Endothelial cell of umbilical vein (primary cell): ENCODE measurements around the gene ZNF213. TPM values are rescaled to one million over a fixed set of nuclear protein-coding genes. Genes with fewer than 3 reads are reported as not detected.

Experiments
- BruUV-seq: library from RNA; stranded (reverse); fragments of 400-500 nt; replicated peaks from 2 replicates; lab custom pipeline; 2021; lab: Mats Ljungman, UMichigan
- CTCF ChIA-PET: fragments of 300-600, 350-600 bp; sonication (Branson Sonifier 250); formaldehyde crosslinking; loops from one replicate; lab custom pipeline; 2021; ENCODE audit warnings: antibody characterized with exemption, inconsistent platforms; lab: Charles Lee
- POLR2A ChIA-PET: fragments of 300-600, 350-600 bp; sonication (Branson Sonifier 250); formaldehyde crosslinking; loops from one replicate; lab custom pipeline; 2021; ENCODE audit warnings: antibody characterized with exemption, inconsistent platforms; lab: Charles Lee
- DNase-seq: peaks from one replicate; pipeline ENCODE4 v3.0.0-alpha.2; 2011; ENCODE audit warnings: low read depth, low spot score
- FAIRE-seq: peaks from 2 replicates; lab custom pipeline; 2011; peaks lifted over from hg19 to GRCh38; lab: Jason Lieb, UNC
- H2AFZ ChIP-seq: 2 replicates; pipeline ENCODE4 v1.6.0; 2012; ENCODE audit warnings: low read depth, low read length, control low read depth, inconsistent platforms
- H3K27ac ChIP-seq: 2 replicates; pipeline ENCODE4 v1.5.1; 2011; ENCODE audit warnings: low read depth, mild to moderate bottlenecking, control low read depth, low read length, moderate library complexity; ENCODE audit not compliant: insufficient read depth
- H3K27me3 ChIP-seq, 2 experiments: 2 replicates each; pipeline versions ENCODE4 v1.6.0 to v1.6.1; 2011; ENCODE audit warnings: low read length in 2 of 2, mixed read lengths in 1 of 2; ENCODE audit not compliant: control insufficient read depth in 2 of 2, insufficient read depth in 2 of 2
- H3K36me3 ChIP-seq, 2 experiments: 2 replicates in 1 of 2; 3 replicates in 1 of 2; pipeline ENCODE4 v1.5.1; 2011; ENCODE audit warnings: low read length in 2 of 2, mild to moderate bottlenecking in 1 of 2, moderate library complexity in 1 of 2; ENCODE audit not compliant: control insufficient read depth in 2 of 2, insufficient read depth in 2 of 2; ENCODE audit errors: extremely low read depth in 1 of 2
- H3K4me1 ChIP-seq: 3 replicates; pipeline ENCODE4 v1.5.1; 2011; ENCODE audit warnings: mild to moderate bottlenecking, low read length; ENCODE audit not compliant: control insufficient read depth, insufficient read depth; ENCODE audit errors: extremely low read depth
- H3K4me2 ChIP-seq: 2 replicates; pipeline ENCODE4 v1.6.1; 2011; ENCODE audit warnings: low read length, control low read depth, mixed read lengths; ENCODE audit not compliant: insufficient read depth
- H3K4me3 ChIP-seq, 3 experiments: fragments of 200-600 bp in 1 of 3; sonication (generic), shearing (Covaris generic) in 1 of 3; replicated peaks in 1 of 3; 2 replicates each; pipeline ENCODE4 v1.5.1; 2011 to 2016; ENCODE audit warnings: control low read depth in 3 of 3, low read length in 3 of 3, mild to moderate bottlenecking in 2 of 3, inconsistent platforms in 1 of 3, low read depth in 1 of 3, moderate library complexity in 1 of 3; ENCODE audit not compliant: insufficient read depth in 1 of 3
- H3K79me2 ChIP-seq: 2 replicates; pipeline ENCODE4 v1.6.0; 2012; ENCODE audit warnings: low read length, inconsistent platforms; ENCODE audit not compliant: control insufficient read depth, insufficient read depth
- H3K9ac ChIP-seq: replicated peaks from 2 replicates; pipeline ENCODE3; 2011; ENCODE audit warnings: low read length, control low read depth; ENCODE audit not compliant: insufficient read depth; ENCODE audit errors: extremely low read depth
- H3K9me1 ChIP-seq: replicated peaks from 3 replicates; pipeline ENCODE4 v1.6.0; 2011; ENCODE audit warnings: mild to moderate bottlenecking, low read length; ENCODE audit not compliant: control insufficient read depth, insufficient read depth; ENCODE audit errors: extremely low read depth
- H3K9me3 ChIP-seq: replicated peaks from 2 replicates; pipeline ENCODE4 v1.5.1; 2012; ENCODE audit warnings: low read length, inconsistent platforms; ENCODE audit not compliant: control insufficient read depth, insufficient read depth
- H4K20me1 ChIP-seq: replicated peaks from 2 replicates; pipeline ENCODE3; 2011; ENCODE audit warnings: mild to moderate bottlenecking, low read length; ENCODE audit not compliant: control insufficient read depth, insufficient read depth; ENCODE audit errors: extremely low read depth
- CTCF ChIP-seq, 2 donors: IDR thresholded peaks; 1 replicate in 1 of 2; 2 replicates in 1 of 2; pipeline ENCODE4 v1.5.1; 2011; ENCODE audit warnings: low read length in 2 of 2, mild to moderate bottlenecking in 2 of 2, moderate library complexity in 2 of 2, control low read depth in 1 of 2, inconsistent platforms in 1 of 2, low read depth in 1 of 2; ENCODE audit not compliant: insufficient read depth in 1 of 2; ENCODE audit errors: extremely low read depth in 1 of 2
- EZH2 ChIP-seq: IDR thresholded peaks from 2 replicates; pipeline ENCODE4 v1.6.1; 2012; ENCODE audit warnings: borderline replicate concordance, low read depth, mild to moderate bottlenecking, moderate library complexity, low read length, inconsistent platforms; ENCODE audit not compliant: severe bottlenecking
- FOS ChIP-seq: IDR thresholded peaks from 2 replicates; pipeline ENCODE4 v1.6.1; 2011; ENCODE audit warnings: mild to moderate bottlenecking, low read length, moderate library complexity, borderline replicate concordance; ENCODE audit not compliant: insufficient read depth
- GATA2 ChIP-seq: IDR thresholded peaks from 2 replicates; pipeline ENCODE4 v1.7.0; 2011; ENCODE audit warnings: low read depth, mild to moderate bottlenecking, moderate library complexity, mixed read lengths, low read length; ENCODE audit not compliant: insufficient read length, insufficient read depth
- JUN ChIP-seq: IDR thresholded peaks from 2 replicates; pipeline ENCODE4 v1.6.1; 2011; ENCODE audit warnings: borderline replicate concordance, low read depth; ENCODE audit not compliant: insufficient read length, insufficient read depth
- MAX ChIP-seq: IDR thresholded peaks from 2 replicates; pipeline ENCODE4 v1.6.1; 2011; ENCODE audit not compliant: insufficient read depth, insufficient read length
- MYC ChIP-seq: IDR thresholded peaks from one replicate; pipeline ENCODE4 v1.6.1; 2011; ENCODE audit warnings: mild to moderate bottlenecking, low read depth, low read length
- POLR2A ChIP-seq: IDR thresholded peaks from 2 replicates; pipeline ENCODE4 v1.6.1; 2012; ENCODE audit warnings: low read depth, mild to moderate bottlenecking, control low read depth, low read length
- POLR2AphosphoS5 ChIP-seq: IDR thresholded peaks from 2 replicates; pipeline ENCODE4 v1.6.1; 2012; ENCODE audit warnings: low read depth, mild to moderate bottlenecking, control low read depth, low read length, moderate library complexity; ENCODE audit not compliant: insufficient read depth
- dilution Hi-C: fragments of 300-500 bp; cut with MboI; formaldehyde crosslinking; loops from one replicate; pipeline ENCODE4 v1.15.0; 2019; ENCODE audit warnings: low sequenced_read_pairs; ENCODE audit not compliant: extremely low pct_ligation_motif_present
- intact Hi-C: fragments of 100-400 bp; cut with micrococcal nuclease; formaldehyde crosslinking; loops from one replicate; pipeline ENCODE4 v1.10.0; 2022
- polyA plus RNA-seq, 4 experiments: library from polyadenylated mRNA; depleted of rRNA in 3 of 4; stranded (reverse) in 3 of 4; unstranded in 1 of 4; fragments of >200 nt; gene quantifications; 2 replicates each; pipeline versions ENCODE4 v1.2.1 to v1.2.3, GENCODE V29; 2011 to 2012; ENCODE audit warnings: missing spikeins in 1 of 4
- total RNA-seq: library from RNA; stranded (reverse); gene quantifications from 2 replicates; pipeline ENCODE4 v1.2.3, GENCODE V29; 2021

The ZNF213 gene
- total and polyA plus RNA-seq, 2 donors (not counting 3 experiments of a cell fraction or from before 2014, with no cell fraction given), result 2.0 to 9.8 TPM

- Histone ChIP-seq H3K79me2 (no peaks in the 10 kb centered on the region), H3K36me3 (no peaks in the 10 kb centered on the region), H2AFZ (peak overlapping the region; percentile 99), H3K27me3 (peaks cover 10% of the 10 kb centered on the region in 2 experiments), H3K4me3 (peak overlapping the region; percentile 36 to 79 (median 67)), H4K20me1 (no peaks in the 10 kb centered on the region), H3K9me3 (no peaks in the 10 kb centered on the region), H3K4me2 (peak overlapping the region; percentile 93), H3K27ac (no peak overlapping the region), H3K4me1 (peaks cover 17% of the 10 kb centered on the region), H3K9ac (no peak overlapping the region), H3K9me1 (no peaks in the 10 kb centered on the region)
- intact Hi-C loops (loop anchor here (2.0 to 5.0 kb wide), 3 partner anchors 25 to 317 kb away; partner anchors contain the start of gene CLUAP1), dilution Hi-C loops (no loop called here)
- ChIA-PET POLR2A (no interaction called here), CTCF (interaction anchor here (0.7 to 2.9 kb wide), 7 partner anchors 10 to 317 kb away, joined by 3 to 11 read pairs (median 3); partner anchors contain the start of gene CLUAP1)
- BruUV-seq, result no TSS peak
- FAIRE-seq, result no peak
- TF ChIP-seq MYC (no peak), CTCF (IDR thresholded peaks at IDR 0.05; ENCODE audit: extremely low read depth in 1 of 2, insufficient read depth in 1 of 2, low read depth in 1 of 2, low read length in 2 of 2) (no peak), FOS (no peak), POLR2A (no peak), MAX (no peak), POLR2AphosphoS5 (no peak), JUN (no peak), GATA2 (no peak), EZH2 (no peak)
- no peak for DNase-seq
Observed at GRCh38 chr16:3183445-3184139, 48.8 kb downstream of the ZNF213 start.
